K562 (cell line): ENCODE measurements around the gene LMAN2L. TPM values are rescaled to one million over a fixed set of nuclear protein-coding genes. Genes with fewer than 3 reads are reported as not detected.

Experiments used
- ATAC-seq: fragments of 200-7000 bp; cut with Tn5 transposase; 3 replicates; pipeline ENCODE4 v1.9.1; 2020; ENCODE audit warnings: moderate library complexity
- BruUV-seq: library from RNA; stranded (reverse); fragments of 400-500 nt; replicated peaks from 2 replicates; lab custom pipeline; 2021; lab: Mats Ljungman, UMichigan
- CTCF ChIA-PET: fragments of 300-600 bp; formaldehyde crosslinking; extraction: SDS; loops from one replicate; lab custom pipeline; 2021; ENCODE audit warnings: low intra/inter-chr PET ratio; lab: Yijun Ruan, JAX
- POLR2A ChIA-PET: fragments of 300-600, 350-650 bp; sonication (Branson Sonifier 250); formaldehyde crosslinking; extraction: SDS; loops from one replicate; lab custom pipeline; 2021; ENCODE audit warnings: antibody characterized with exemption, inconsistent platforms; lab: Yijun Ruan, JAX
- DNase-seq, 4 experiments: peaks; one replicate each; pipeline versions ENCODE4 v3.0.0 to v3.0.0-alpha.2; 2011 to 2018; ENCODE audit warnings: low spot score in 3 of 4, mixed read lengths in 3 of 4; ENCODE audit errors: extremely low read depth in 1 of 4
- FAIRE-seq: peaks from 2 replicates; lab custom pipeline; 2011; peaks lifted over from hg19 to GRCh38; lab: Jason Lieb, UNC
- H2AFZ ChIP-seq: 2 replicates; pipeline ENCODE4 v1.6.0; 2011; ENCODE audit warnings: low read depth, low read length, control low read depth, inconsistent platforms
- H3K27ac ChIP-seq: fragments of 200-600 bp; 3 replicates; pipeline ENCODE4 v1.8.0; 2011; ENCODE audit warnings: low read depth, mild to moderate bottlenecking, control low read depth, inconsistent platforms, low read length, moderate library complexity, mixed read lengths; ENCODE audit errors: extremely low read depth
- H3K27me3 ChIP-seq, 2 experiments: fragments of 300-600 bp in 1 of 2; 2 replicates in 1 of 2; 3 replicates in 1 of 2; pipeline versions ENCODE4 v1.6.0 to v1.8.0; 2011; ENCODE audit warnings: inconsistent platforms in 2 of 2, low read length in 2 of 2, mild to moderate bottlenecking in 1 of 2, mixed read lengths in 1 of 2, moderate library complexity in 1 of 2; ENCODE audit not compliant: control insufficient read depth in 2 of 2, insufficient read depth in 2 of 2
- H3K36me3 ChIP-seq: fragments of 300-600 bp; 3 replicates; pipeline ENCODE4 v1.8.0; 2011; ENCODE audit warnings: mild to moderate bottlenecking, low read length, inconsistent platforms; ENCODE audit not compliant: control insufficient read depth, insufficient read depth
- H3K4me1 ChIP-seq, 2 experiments: fragments of 200-600 bp in 1 of 2; replicated peaks in 1 of 2; 2 replicates in 1 of 2; 3 replicates in 1 of 2; pipeline versions ENCODE4 v1.5.1 to v1.8.0; 2011; ENCODE audit warnings: inconsistent platforms in 2 of 2, low read length in 2 of 2, mild to moderate bottlenecking in 1 of 2, mixed read lengths in 1 of 2, moderate library complexity in 1 of 2; ENCODE audit not compliant: control insufficient read depth in 2 of 2, insufficient read depth in 2 of 2
- H3K4me2 ChIP-seq: 2 replicates; pipeline ENCODE4 v1.6.1; 2011; ENCODE audit warnings: low read length, control low read depth, inconsistent platforms, mixed read lengths; ENCODE audit not compliant: insufficient read depth
- H3K4me3 ChIP-seq: fragments of 200-600 bp; sonication (generic), shearing (Covaris generic); 2 replicates; pipeline ENCODE4 v1.5.1; 2016; ENCODE audit warnings: control low read depth, inconsistent platforms
- H3K79me2 ChIP-seq: fragments of 200-600 bp; 3 replicates; pipeline ENCODE4 v1.8.0; 2011; ENCODE audit warnings: low read length, inconsistent platforms; ENCODE audit not compliant: control insufficient read depth, insufficient read depth
- H3K9ac ChIP-seq, 2 experiments: 2 replicates each; pipeline versions ENCODE4 v1.6.0 to v1.6.1; 2011; ENCODE audit warnings: low read depth in 2 of 2, low read length in 2 of 2, control low read depth in 1 of 2, inconsistent platforms in 1 of 2, mild to moderate bottlenecking in 1 of 2, mixed read lengths in 1 of 2; ENCODE audit not compliant: insufficient read depth in 1 of 2
- H3K9me1 ChIP-seq: one replicate; pipeline ENCODE4 v1.6.0; 2011; ENCODE audit warnings: inconsistent platforms, mild to moderate bottlenecking, low read length, moderate library complexity; ENCODE audit not compliant: control insufficient read depth, insufficient read depth
- H3K9me3 ChIP-seq: replicated peaks from 2 replicates; pipeline ENCODE4 v1.5.1; 2011; ENCODE audit warnings: low read depth, low read length, inconsistent platforms; ENCODE audit not compliant: control insufficient read depth, insufficient read depth
- H4K20me1 ChIP-seq: replicated peaks from 2 replicates; pipeline ENCODE4 v1.6.1; 2011; ENCODE audit warnings: low read length, inconsistent platforms, mixed read lengths; ENCODE audit not compliant: control insufficient read depth, insufficient read depth
- CBFA2T3 ChIP-seq: fragments of 450-650 bp; IDR thresholded peaks from 2 replicates; pipeline ENCODE4 v1.6.1; 2017
- ETS2 ChIP-seq: IDR thresholded peaks from 2 replicates; pipeline ENCODE4 v1.6.1; 2016; ENCODE audit warnings: borderline replicate concordance, missing genetic modification characterization, mild to moderate bottlenecking, moderate library complexity, missing compliant biosample characterization; ENCODE audit not compliant: poor library complexity, severe bottlenecking
- MTA1 ChIP-seq: fragments of 450-650 bp; IDR thresholded peaks from 2 replicates; pipeline ENCODE4 v1.6.1; 2017; ENCODE audit warnings: borderline replicate concordance
- POLR3G ChIP-seq: IDR thresholded peaks from 2 replicates; pipeline ENCODE4 v1.6.1; 2011; ENCODE audit not compliant: insufficient read length, insufficient replicate concordance; ENCODE audit errors: extremely low read depth
- ZNF586 ChIP-seq: fragments of 450-650 bp; formaldehyde crosslinking; conservative IDR thresholded peaks from 2 replicates; pipeline ENCODE4 v1.4.0; 2020; ENCODE audit warnings: mild to moderate bottlenecking, moderate library complexity
- ZNF79 ChIP-seq: fragments of 250-450 bp; sonication (Bioruptor Pico); IDR thresholded peaks from 2 replicates; pipeline ENCODE4 v1.4.0; 2020; ENCODE audit warnings: low read depth, mild to moderate bottlenecking, moderate library complexity
- whole genome bisulfite sequencing: fragments of 100-300 bp; shearing (Covaris generic); methylation state at CpG from one replicate; pipeline ENCODE4 v1.1.6; 2016; ENCODE audit warnings: low coverage, mixed read lengths; ENCODE audit not compliant: insufficient coverage; ENCODE audit errors: missing lambda C conversion rate; 5-methylcytosine and 5-hydroxymethylcytosine counted together
- in situ Hi-C: fragments of 300-500 bp; cut with MboI; formaldehyde crosslinking; loops from 4 replicates; pipeline ENCODE4 v1.15.0; 2018; ENCODE audit warnings: inconsistent platforms, mixed read lengths
- intact Hi-C: fragments of 100-400 bp; cut with micrococcal nuclease; formaldehyde crosslinking; loops from 2 replicates; pipeline ENCODE4 v1.14.2; 2022
- polyA plus RNA-seq, 8 experiments: library from polyadenylated mRNA; depleted of rRNA in 4 of 8; stranded (reverse) in 5 of 8; unstranded in 3 of 8; fragments of >200 nt; fragmentation: Nextera tagmentation in 2 of 8; fragmentation: Illumina TruSeq in 1 of 8; extraction: Ambion mirVana in 2 of 8; extraction: Trizol in 1 of 8; gene quantifications; 2 replicates each; pipeline versions ENCODE4 v1.2.1 to v1.2.3, GENCODE V29; 2011 to 2014; ENCODE audit warnings: inconsistent platforms in 1 of 8, missing spikeins in 1 of 8
- total RNA-seq, 7 experiments: library from RNA; depleted of rRNA in 6 of 7; stranded (reverse); fragments of >200 nt in 6 of 7; fragmentation: Illumina TruSeq in 2 of 7; extraction: Trizol in 2 of 7; gene quantifications; 2 replicates each; pipeline versions ENCODE4 v1.2.1 to v1.2.3, GENCODE V29; 2011 to 2021; ENCODE audit warnings: low replicate concordance in 1 of 7
- TF ChIP-seq, protein P1 (sequence below): sonication (generic); formaldehyde crosslinking; IDR thresholded peaks from 2 replicates; pipeline ENCODE4 v1.8.0; 2023; ENCODE audit warnings: mild to moderate bottlenecking, missing genetic modification reagents

Gene LMAN2L
- total and polyA plus RNA-seq, 9 of the 15 experiments (the other 6 are each of a cell fraction or from before 2014, with no cell fraction given), result 7.2 to 37.7 (median 12.5) TPM

DNA sequence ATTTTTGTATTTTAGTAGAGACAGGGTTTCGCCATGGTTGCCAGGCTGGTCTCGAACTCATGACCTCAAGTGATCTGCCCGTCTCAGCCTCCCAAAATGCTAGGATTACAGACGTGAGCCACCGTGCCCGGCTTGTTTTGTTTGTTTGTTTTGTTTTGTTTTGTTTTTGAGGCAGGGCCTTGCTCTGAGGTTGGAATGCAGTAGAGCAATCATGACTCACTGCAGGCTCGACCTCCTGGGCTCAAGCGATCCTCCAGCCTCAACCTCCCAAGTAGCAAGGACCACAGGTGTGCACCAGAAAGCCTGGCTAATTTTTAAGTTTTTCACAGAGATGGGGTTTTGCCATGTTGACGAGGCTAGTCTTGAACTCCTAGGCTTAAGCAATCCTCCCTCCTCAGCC is 11.9 kb upstream of the LMAN2L start:
- in situ Hi-C loops, result no loop called here

More for the DNA sequence above, 11.9 kb upstream of the LMAN2L start:
- no peak overlapping the region for H2AFZ ChIP-seq
- H3K4me3 ChIP-seq, result no peak overlapping the region
- no peaks in the 10 kb centered on the region for H3K79me2 ChIP-seq
- no peak overlapping the region for H3K9ac ChIP-seq
- TF ChIP-seq POLR3G (no peak), CBFA2T3 (no peak), ZNF586 (no peak), MTA1 (no peak), ZNF79 (CRISPR knock-in tag) (no peak), ETS2 (no peak)
- TF ChIP-seq, protein P1, sequence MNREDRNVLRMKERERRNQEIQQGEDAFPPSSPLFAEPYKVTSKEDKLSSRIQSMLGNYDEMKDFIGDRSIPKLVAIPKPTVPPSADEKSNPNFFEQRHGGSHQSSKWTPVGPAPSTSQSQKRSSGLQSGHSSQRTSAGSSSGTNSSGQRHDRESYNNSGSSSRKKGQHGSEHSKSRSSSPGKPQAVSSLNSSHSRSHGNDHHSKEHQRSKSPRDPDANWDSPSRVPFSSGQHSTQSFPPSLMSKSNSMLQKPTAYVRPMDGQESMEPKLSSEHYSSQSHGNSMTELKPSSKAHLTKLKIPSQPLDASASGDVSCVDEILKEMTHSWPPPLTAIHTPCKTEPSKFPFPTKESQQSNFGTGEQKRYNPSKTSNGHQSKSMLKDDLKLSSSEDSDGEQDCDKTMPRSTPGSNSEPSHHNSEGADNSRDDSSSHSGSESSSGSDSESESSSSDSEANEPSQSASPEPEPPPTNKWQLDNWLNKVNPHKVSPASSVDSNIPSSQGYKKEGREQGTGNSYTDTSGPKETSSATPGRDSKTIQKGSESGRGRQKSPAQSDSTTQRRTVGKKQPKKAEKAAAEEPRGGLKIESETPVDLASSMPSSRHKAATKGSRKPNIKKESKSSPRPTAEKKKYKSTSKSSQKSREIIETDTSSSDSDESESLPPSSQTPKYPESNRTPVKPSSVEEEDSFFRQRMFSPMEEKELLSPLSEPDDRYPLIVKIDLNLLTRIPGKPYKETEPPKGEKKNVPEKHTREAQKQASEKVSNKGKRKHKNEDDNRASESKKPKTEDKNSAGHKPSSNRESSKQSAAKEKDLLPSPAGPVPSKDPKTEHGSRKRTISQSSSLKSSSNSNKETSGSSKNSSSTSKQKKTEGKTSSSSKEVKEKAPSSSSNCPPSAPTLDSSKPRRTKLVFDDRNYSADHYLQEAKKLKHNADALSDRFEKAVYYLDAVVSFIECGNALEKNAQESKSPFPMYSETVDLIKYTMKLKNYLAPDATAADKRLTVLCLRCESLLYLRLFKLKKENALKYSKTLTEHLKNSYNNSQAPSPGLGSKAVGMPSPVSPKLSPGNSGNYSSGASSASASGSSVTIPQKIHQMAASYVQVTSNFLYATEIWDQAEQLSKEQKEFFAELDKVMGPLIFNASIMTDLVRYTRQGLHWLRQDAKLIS (CRISPR knock-in tag), result no peak
- ATAC-seq (no peak), FAIRE-seq (no peak), DNase-seq (no peak)
- no peak overlapping the region for H3K27ac ChIP-seq
- BruUV-seq, result no TSS peak
- ChIA-PET POLR2A (no interaction called here), CTCF (no interaction called here)
- H3K4me1 ChIP-seq, result peaks cover 3 to 6% of the 10 kb centered on the region in 2 experiments; a peak in 3 of 5 replicates
- 46% methylated on average over 9 of the region's 9 CpGs for WGBS
- 0 out of 5 replicates have a peak, but pooled peaks cover 0 to 4% of the 10 kb centered on the region in 2 experiments for H3K27me3 ChIP-seq
- intact Hi-C loops, result no loop called here
- no peaks in the 10 kb centered on the region for H3K9me3 ChIP-seq
- no peak overlapping the region for H3K4me2 ChIP-seq
- no peaks in the 10 kb centered on the region for H4K20me1 ChIP-seq
- H3K9me1 ChIP-seq, result no peaks in the 10 kb centered on the region
- no peaks in the 10 kb centered on the region for H3K36me3 ChIP-seq
